Stimulated activated CD8-positive, alpha-beta memory T cell treated with anti-CD3 and anti-CD28 coated beads, Interleukin-2, amount 100 ng/mL, for 1 hour (primary cell): ENCODE measurements around the gene TNRC6C.
"Not testable (repeated sequence)": the region's sequence is repeated elsewhere in the genome, so short reads cannot be mapped to it uniquely, and the experiment has no call there.

ENCODE experiments used
- DNase-seq, 2 donors: peaks; one replicate each; pipeline ENCODE4 v3.0.0-alpha.2; 2020; ENCODE audit warnings: low read depth in 2 of 2

The TNRC6C gene

GRCh38 chr17:78081551-78081950 lies 123.0 kb downstream of the TNRC6C start:
- no peak for DNase-seq

DNA sequence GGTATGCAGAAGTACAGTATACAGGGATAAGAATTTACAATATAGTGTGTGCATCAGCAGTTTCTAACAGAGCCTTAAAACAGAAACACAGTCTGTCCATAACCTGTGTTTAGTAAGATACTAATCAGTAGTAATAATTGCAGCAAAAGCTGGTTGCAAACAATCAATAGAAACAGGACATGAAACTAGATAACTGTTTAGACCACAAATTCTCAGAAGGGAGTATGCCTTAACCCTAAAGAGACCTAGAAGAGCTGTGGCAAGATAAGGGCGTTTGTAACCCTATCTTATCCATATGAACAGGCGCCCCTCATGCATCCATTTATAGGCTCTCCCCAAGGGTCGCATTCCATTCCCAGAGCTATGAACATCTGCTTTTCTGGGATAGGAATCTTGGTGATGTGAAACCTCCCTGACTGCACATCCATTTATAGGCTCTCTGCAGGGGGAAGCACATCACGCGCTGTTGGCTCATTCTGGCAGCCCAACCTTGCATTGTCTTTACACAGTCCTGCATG lies 123.9 kb downstream of the TNRC6C start:
- DNase-seq = not testable (repeated sequence)

GRCh38 chr17:78082988-78083387 lies 124.5 kb downstream of the TNRC6C start:
- DNase-seq = no peak

- no peak for DNase-seq
These were observed 128.2 kb downstream of the TNRC6C start for GRCh38 chr17:78086740-78087139.

GRCh38 chr17:78088529-78088928 lies 130.0 kb downstream of the TNRC6C start:
- no peak for DNase-seq

DNA sequence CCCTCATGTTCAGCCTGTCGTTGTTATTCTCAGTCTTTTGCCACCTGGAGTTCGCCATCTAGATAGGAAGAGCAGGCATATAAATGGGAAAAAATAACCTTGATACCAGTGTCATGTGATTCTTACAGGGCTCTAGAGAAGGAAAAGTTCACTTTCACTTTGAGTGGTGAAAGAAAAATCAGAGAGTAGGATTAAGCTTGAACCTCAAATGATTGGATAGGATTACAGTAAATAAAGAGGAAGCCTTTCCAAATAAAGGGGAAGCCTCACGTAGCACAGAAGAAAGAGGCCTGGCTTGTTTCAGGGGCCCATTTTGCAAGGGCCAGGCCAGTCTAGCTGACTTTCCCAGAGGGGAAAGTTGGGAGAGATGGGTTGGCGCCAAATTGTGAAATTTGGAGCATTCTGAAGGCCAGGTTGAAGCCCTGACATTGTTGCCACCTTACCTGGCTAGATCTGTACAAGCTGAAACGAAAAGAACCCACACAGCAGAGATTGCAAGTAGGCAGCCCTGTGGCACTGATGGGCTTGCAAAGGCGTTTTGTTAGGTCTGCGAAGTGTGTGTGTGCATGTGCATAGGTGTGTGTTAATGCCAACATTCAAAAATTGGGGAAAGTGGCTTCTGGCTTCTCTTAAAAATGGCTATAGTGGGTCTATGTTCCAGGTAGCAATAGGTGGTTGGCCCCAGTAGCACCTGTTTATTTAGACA lies 131.2 kb downstream of the TNRC6C start:
- no peak for DNase-seq

- no peak for DNase-seq
These were observed 134.4 kb downstream of the TNRC6C start for GRCh38 chr17:78092794-78093324.

- DNase-seq = no peak
These were observed 136.5 kb downstream of the TNRC6C start for GRCh38 chr17:78095035-78095434.

DNA sequence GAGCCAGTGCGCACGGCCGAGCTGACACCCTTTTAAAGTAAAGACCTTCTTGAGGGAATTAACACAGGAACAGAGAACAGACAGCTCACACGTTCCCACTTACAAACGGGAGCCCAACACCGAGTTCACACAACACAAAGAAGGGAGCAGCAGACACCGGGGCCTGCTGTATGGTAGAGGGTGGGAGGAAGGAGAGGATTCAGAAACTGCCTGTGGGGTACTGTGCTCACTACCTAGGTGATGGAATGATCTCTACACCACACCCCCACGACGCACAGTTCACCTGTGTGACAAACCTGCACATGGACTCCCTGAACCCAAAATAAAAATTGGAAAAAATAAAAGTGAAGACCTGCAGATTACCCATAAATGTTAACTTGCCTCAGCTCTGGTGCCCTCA lies 137.6 kb downstream of the TNRC6C start:
- DNase-seq = no peak

GRCh38 chr17:78101112-78101511 lies 142.6 kb downstream of the TNRC6C start:
- no peak for DNase-seq

DNA sequence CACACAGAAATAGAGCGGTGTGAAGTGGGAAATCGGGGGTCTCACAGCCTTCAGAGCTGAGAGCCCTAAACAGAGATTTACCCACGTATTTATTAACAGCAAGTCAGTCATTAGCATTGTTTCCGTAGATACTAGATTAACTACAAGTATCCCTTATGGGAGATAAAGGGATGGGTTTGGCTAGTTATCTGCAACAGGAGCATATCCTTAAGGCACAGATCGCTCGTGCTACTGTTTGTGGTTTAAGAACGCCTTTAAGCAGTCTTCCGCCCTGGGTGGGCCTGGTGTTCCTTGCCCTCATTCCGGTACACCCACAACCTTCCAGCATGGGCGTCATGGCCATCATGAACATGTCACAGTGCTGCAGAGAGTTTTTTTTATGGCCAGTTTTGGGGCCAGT lies 143.0 kb downstream of the TNRC6C start:
- no peak for DNase-seq

DNA sequence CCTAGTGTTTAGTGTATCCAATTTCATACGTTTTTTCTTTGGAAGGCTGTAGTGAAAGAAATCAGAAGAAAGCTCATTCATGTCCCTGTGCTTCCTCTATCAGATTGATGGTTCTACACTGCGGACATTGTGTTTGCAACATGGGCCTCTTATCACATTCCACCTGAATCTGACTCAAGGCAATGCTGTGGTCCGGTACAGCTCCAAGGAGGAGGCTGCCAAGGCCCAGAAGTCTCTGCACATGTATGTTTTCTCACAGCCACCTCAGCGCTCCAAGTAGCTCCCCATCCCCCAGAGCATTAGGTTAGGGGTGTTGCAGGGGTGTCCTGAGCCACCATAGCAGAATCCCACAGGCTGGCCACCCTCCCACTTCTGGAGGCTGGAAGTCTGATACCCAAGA lies 144.8 kb downstream of the TNRC6C start:
- DNase-seq = no peak

GRCh38 chr17:78104540-78104941 lies 146.0 kb downstream of the TNRC6C start:
- DNase-seq = no peak

GRCh38 chr17:78105101-78105500 lies 146.6 kb downstream of the TNRC6C start:
- no peak for DNase-seq

GRCh38 chr17:78105551-78105950 lies 147.0 kb downstream of the TNRC6C start:
- no peak for DNase-seq

DNA sequence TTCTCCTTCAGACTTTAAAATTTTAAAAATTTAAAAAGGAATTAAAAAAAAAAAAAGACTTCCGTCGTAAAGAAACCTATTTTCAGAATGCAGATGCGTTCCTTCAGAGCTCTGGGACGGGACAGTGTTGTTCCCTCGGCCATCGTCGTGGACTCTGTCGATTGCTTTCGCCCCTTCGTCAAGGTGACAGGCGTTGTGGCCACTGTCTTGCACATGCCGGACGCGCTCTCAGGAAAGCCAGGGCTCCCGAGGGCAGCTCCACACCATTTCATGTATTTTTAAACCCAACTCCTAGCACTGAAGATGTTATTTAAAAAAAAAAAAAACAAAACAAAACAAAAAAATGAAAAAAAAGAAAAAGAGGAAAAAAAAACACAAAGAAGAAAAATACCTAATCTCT lies 147.7 kb downstream of the TNRC6C start:
- no peak for DNase-seq

DNA sequence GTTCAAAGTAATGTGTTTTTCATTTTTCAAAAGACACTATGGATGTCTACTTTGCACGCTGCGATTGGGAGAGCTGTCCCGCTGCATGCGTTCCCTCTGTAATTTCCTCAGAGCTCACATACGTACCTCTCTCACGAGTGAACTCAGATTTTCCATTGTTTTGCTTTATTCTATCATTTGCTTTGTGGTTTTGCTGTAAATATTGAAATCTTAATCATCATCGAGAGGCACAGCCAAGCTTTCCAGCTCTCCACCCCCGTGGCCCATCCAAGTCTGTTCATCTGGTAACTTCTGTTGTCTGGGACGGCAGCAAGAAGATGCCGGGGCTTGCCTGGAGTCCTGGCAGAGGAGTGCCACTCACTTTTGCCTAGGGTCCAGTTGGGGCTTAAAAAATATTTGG lies 149.0 kb downstream of the TNRC6C start:
- DNase-seq = no peak

- no peak for DNase-seq
These were observed 149.6 kb downstream of the TNRC6C start for GRCh38 chr17:78107976-78108725.

DNA sequence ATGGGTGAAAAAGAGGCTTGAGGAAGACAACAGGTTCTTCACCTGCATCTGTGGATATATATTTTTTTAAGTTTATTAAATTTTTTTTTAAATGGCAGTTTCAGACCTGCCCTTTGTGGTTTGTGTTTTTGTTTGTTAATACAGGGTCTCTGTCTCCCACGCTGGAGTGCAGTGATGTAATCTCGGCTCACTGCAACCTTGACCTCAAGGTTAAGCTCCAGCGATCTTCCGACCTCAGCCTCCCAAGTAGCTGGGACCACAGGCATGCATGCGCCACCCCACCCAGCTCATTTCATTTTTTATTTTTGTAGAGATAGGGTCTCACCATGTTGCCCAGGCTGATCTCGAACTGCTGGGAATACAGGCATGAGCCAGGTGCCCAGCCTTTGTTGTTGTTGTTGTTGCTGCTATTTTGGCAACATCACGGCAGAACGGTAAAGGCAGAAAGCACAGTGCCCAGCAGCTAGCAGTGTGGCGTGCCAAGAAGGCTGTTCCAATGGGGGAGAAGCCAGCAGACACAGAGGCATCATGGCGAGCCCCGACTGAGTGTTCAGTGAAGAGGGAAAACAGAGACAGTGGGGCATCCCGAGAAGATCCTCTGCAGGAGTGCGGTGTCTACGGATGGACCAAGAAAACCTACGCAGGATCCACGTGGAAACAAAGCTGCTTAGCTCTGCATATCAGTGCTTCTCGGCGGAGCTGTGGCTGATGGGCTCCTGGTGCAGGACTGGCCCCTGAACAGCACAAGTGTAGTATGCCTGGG lies 150.4 kb downstream of the TNRC6C start:
- DNase-seq = no peak

DNA sequence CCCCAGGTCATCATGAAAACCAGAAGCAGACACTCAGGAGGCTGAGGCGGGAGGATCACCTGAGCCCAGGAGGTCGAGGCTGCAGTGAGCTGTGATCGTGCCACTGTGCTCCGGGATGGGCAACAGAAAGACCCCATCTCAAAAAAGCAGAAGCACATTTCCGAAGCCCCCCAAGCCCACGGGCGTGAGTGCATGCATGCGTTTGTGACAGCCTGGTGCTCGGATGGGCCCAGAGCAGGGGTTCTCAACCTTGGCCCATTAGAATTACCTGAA lies 150.9 kb downstream of the TNRC6C start:
- DNase-seq = no peak

DNA sequence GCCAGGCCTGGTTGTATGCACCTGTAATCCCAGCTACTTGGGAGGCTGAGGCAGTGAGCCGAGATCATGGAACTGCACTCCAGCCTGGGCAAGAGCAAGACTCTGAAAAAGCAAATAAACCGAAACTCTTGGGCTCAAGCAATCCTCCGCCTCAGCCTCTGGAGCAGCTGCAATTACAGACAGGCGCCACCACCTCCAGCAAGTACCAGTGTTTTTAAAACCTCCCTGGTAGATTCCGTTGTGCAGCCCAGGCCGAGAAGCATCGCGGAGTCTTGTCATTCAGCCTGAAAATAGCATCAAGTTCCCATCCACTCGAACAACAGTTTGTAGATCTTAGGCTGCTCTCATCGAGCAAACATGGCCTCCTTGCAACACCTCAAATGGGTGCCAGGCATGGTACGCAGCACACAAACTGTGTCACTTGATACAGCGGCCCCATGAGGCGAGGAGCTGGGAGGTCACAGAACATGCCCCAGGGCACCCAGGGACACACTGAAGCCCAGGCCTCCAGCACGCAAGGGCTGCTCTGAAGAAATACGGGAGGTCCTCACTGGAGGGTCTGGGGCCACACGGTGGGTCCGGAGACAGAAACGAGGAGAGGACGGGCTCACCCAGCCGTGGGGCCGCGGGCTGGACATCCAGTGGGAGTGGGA lies 152.0 kb downstream of the TNRC6C start:
- no peak for DNase-seq
